GM12875 (cell line): ENCODE measurements around the gene STMN3.
"Not testable (repeated sequence)": the region's sequence is repeated elsewhere in the genome, so short reads cannot be mapped to it uniquely, and the experiment has no call there.

Source experiments
- H3K4me3 ChIP-seq: one replicate; pipeline ENCODE4 v1.5.1; 2011; ENCODE audit warnings: low read depth, low read length, control low read depth
- TF ChIP-seq, protein P1 (sequence below): IDR thresholded peaks from 2 replicates; pipeline ENCODE4 v1.5.1; 2011; ENCODE audit warnings: low read depth, mild to moderate bottlenecking, control low read depth, inconsistent platforms, low read length, moderate library complexity, borderline replicate concordance; ENCODE audit not compliant: insufficient read depth

Gene STMN3

DNA sequence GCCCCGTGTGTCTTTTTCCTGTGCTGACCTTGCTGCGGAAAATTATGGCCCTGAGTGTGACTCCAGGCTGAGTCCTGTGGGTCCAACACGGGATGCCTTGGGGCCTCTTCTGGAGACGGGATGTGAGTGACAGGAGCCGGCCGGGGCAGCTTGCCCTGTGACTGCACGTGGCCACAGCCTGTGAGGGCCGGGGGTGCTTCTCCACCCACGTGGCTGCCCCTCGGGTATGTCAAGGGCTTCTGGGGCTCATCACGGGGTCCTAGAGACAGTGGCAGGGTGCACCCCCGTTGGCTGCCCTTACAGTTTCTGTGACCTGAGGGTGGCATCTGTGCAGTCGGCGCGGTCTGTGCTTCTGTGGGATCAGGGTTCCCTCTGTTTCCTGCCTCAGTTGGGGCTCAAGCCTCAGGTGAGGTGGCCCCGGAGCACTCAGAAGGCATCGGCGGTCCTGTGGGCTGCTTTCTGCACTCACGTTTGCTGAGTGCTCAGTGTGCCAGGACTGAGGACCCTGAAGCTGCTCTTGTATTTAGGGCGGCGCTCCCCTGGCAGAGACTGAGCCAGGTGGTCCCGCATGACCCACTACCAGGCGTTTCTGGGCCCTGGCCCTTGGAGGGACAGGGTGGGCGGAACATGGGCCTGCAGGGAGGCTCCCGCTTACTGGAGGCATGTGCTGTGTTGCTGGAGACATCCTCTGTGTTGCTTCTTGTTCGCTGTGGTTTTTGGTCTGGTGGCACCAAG lies 10.3 kb upstream of the STMN3 start:
- TF ChIP-seq, protein P1, sequence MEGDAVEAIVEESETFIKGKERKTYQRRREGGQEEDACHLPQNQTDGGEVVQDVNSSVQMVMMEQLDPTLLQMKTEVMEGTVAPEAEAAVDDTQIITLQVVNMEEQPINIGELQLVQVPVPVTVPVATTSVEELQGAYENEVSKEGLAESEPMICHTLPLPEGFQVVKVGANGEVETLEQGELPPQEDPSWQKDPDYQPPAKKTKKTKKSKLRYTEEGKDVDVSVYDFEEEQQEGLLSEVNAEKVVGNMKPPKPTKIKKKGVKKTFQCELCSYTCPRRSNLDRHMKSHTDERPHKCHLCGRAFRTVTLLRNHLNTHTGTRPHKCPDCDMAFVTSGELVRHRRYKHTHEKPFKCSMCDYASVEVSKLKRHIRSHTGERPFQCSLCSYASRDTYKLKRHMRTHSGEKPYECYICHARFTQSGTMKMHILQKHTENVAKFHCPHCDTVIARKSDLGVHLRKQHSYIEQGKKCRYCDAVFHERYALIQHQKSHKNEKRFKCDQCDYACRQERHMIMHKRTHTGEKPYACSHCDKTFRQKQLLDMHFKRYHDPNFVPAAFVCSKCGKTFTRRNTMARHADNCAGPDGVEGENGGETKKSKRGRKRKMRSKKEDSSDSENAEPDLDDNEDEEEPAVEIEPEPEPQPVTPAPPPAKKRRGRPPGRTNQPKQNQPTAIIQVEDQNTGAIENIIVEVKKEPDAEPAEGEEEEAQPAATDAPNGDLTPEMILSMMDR = no peak
- no peak overlapping the region for H3K4me3 ChIP-seq

DNA sequence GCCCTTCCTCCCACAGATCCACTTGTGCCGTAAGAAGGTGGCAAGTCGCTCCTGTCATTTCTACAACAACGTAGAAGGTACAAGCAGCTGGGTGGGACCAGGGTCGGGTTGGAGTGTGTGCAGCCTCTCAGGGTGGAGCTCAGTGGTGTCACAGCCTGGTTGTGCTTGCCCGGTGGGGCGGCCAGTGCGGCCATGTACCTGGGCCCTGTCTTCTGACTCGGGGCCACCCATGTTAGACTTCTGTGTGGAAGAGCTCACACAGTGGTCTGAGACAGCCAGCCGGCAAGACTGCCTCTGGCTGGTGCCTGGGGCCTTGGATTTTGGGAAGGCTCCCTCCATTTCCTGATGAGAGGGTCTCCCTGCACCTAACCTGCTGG lies 9.6 kb upstream of the STMN3 start:
- TF ChIP-seq, protein P1 = no peak

DNA sequence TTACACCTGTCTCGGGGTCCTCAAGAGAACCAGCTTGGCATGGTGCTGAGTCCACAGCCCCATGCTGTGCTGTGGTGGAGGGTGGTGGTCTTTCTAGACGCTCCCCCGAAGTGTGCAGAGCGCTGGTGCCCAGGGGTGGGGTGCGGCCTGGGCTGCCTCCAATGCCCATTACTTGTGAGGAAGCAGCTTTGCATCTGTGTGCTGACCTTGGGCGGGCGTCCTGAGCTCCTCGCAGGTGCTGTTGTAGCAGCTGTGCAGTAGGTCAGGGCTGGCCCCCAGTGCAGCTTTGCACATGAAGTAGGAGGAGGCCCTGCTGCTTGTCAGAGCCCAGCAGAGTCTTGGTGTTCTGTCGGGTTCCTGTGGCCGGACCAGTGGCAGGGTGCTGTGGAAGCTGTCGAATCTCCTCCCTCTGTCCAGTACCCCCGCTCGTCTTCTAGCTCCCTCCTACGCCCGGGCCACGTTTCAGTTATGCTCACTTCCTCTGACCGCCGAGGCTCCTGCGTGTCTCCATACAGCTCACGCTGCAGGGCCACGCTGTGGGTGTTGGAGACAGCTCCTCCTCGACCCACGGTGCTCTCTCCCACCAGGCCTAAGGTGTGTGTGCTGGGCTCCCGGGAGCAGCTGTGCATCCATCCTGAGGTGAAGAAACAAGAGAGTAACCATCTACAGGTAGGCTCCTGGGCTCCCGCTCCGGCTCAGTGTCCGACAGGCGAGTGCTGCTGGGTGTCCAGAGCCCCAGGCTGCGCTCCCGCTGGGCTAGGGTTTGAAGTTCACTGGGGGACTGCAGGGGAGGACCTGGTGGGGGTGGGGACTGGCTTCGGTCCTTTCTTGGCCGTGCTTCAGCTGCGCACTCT lies 9.0 kb upstream of the STMN3 start:
- TF ChIP-seq, protein P1 = no peak
- H3K4me3 ChIP-seq = no peak overlapping the region

More for the DNA sequence above, 9.6 kb upstream of the STMN3 start:
- H3K4me3 ChIP-seq = no peak overlapping the region

DNA sequence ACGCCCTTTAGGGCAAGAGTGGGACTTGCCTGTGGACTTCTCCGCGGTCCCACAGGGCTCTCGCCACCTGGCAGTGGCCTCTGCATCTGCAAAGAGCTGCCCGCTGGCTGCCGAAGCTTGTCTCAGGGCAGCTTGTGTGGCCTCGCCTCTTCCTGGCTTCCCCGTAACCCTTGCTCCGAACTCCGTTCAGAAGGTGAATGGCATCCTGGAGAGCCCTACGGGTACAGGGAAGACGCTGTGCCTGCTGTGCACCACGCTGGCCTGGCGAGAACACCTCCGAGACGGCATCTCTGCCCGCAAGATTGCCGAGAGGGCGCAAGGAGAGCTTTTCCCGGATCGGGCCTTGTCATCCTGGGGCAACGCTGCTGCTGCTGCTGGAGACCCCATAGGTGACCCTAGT lies 7.9 kb upstream of the STMN3 start:
- TF ChIP-seq, protein P1 = no peak
- no peak overlapping the region for H3K4me3 ChIP-seq

DNA sequence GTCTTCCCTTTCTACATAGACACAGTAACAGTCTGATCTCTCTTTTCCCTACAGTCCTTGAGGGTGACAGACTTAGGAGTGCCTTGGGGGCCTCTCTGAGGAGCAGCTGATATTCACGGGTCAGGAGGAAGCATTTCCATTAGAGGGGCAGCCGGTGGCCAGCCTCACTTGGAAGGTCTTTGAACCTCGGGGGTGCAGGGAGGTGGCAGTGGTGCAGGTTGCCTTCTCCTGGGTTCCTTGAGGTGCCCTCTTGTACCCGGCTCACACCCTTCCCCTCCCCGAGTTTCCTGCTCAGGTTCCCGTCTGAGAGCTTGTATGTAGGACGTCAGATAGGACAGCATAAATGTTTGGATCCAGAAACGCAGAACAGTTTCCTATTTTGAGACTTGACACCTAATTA lies 7.4 kb upstream of the STMN3 start:
- TF ChIP-seq, protein P1 = no peak
- H3K4me3 ChIP-seq = no peak overlapping the region

DNA sequence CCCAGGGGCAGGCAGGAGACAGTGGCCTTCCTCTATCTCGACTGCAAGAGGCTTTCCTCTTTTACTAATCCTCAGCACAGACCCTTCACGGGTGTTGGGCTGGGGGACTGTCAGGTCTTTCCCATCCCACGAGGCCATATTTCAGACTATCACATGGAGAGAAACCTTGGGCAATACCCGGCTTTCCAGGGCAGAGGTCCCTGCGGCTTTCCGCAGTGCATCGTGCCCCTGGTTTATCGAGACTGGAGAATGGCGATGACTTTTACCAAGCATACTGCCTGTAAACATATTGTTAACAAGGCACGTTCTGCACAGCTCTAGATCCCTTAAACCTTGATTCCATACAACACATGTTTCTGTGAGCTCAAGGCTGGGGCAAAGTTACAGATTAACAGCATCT lies 7.0 kb upstream of the STMN3 start:
- not testable (repeated sequence) for H3K4me3 ChIP-seq

DNA sequence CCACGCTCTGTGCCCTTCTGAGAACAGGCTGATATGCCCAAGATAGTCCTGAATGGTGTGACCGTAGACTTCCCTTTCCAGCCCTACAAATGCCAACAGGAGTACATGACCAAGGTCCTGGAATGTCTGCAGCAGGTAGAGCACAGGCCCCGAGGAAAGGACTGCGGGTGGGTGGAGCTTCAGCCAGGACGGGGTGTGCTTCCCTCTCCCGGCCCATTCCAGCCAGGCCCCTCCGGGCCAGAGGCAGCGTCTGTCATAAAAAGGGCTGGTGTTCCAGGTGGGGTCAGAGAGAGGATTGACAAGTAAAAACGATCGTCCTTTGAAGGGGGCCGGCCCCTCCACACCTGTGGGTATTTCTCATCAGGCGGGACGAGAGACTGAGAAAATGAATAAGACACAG lies 6.1 kb upstream of the STMN3 start:
- peak overlapping the region; percentile 59 for H3K4me3 ChIP-seq
- TF ChIP-seq, protein P1 = no peak
